Measurements from ENCODE around the gene UQCRHL. TPM values are rescaled to one million over a fixed set of nuclear protein-coding genes. Genes with fewer than 3 reads are reported as not detected.

The UQCRHL gene
- total and polyA plus RNA-seq, 10 of the 15 experiments (the other 5 are each of a cell fraction or from before 2014, with no cell fraction given), result 1.4 to 17.3 (median 5.7) TPM

DNA sequence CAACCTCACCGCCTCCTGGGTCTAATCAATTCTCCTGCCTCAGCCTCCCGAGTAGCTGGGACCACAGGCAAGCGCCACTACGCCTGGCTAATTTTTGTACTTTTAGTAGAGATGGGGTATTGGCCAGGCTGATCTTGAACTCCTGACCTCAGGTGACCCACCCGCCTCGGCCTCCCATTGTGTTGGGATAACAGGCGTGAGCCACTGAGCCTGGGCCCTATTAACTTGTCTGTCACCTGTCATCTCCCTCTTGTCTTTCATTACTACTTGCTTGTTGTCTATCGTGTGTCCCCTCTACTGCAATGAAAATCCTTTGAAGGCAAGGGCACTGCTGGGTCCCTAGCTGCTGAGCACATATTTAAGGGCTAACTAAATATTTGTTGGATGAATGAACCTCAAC lies 3.4 kb downstream of the UQCRHL start (continued):
- TF ChIP-seq, protein P1, sequence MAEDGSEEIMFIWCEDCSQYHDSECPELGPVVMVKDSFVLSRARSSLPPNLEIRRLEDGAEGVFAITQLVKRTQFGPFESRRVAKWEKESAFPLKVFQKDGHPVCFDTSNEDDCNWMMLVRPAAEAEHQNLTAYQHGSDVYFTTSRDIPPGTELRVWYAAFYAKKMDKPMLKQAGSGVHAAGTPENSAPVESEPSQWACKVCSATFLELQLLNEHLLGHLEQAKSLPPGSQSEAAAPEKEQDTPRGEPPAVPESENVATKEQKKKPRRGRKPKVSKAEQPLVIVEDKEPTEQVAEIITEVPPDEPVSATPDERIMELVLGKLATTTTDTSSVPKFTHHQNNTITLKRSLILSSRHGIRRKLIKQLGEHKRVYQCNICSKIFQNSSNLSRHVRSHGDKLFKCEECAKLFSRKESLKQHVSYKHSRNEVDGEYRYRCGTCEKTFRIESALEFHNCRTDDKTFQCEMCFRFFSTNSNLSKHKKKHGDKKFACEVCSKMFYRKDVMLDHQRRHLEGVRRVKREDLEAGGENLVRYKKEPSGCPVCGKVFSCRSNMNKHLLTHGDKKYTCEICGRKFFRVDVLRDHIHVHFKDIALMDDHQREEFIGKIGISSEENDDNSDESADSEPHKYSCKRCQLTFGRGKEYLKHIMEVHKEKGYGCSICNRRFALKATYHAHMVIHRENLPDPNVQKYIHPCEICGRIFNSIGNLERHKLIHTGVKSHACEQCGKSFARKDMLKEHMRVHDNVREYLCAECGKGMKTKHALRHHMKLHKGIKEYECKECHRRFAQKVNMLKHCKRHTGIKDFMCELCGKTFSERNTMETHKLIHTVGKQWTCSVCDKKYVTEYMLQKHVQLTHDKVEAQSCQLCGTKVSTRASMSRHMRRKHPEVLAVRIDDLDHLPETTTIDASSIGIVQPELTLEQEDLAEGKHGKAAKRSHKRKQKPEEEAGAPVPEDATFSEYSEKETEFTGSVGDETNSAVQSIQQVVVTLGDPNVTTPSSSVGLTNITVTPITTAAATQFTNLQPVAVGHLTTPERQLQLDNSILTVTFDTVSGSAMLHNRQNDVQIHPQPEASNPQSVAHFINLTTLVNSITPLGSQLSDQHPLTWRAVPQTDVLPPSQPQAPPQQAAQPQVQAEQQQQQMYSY (CRISPR knock-in tag; IDR thresholded peaks at IDR 0.05), result no peak
- TF ChIP-seq, protein P2, sequence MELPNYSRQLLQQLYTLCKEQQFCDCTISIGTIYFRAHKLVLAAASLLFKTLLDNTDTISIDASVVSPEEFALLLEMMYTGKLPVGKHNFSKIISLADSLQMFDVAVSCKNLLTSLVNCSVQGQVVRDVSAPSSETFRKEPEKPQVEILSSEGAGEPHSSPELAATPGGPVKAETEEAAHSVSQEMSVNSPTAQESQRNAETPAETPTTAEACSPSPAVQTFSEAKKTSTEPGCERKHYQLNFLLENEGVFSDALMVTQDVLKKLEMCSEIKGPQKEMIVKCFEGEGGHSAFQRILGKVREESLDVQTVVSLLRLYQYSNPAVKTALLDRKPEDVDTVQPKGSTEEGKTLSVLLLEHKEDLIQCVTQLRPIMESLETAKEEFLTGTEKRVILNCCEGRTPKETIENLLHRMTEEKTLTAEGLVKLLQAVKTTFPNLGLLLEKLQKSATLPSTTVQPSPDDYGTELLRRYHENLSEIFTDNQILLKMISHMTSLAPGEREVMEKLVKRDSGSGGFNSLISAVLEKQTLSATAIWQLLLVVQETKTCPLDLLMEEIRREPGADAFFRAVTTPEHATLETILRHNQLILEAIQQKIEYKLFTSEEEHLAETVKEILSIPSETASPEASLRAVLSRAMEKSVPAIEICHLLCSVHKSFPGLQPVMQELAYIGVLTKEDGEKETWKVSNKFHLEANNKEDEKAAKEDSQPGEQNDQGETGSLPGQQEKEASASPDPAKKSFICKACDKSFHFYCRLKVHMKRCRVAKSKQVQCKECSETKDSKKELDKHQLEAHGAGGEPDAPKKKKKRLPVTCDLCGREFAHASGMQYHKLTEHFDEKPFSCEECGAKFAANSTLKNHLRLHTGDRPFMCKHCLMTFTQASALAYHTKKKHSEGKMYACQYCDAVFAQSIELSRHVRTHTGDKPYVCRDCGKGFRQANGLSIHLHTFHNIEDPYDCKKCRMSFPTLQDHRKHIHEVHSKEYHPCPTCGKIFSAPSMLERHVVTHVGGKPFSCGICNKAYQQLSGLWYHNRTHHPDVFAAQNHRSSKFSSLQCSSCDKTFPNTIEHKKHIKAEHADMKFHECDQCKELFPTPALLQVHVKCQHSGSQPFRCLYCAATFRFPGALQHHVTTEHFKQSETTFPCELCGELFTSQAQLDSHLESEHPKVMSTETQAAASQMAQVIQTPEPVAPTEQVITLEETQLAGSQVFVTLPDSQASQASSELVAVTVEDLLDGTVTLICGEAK (IDR thresholded peaks at IDR 0.05; ENCODE audit: borderline replicate concordance), result no peak
- TF ChIP-seq NR2C1 (IDR thresholded peaks at IDR 0.05) (no peak), SIX5 (IDR thresholded peaks at IDR 0.05; ENCODE audit: low read depth, low read length, severe bottlenecking) (no peak), RAD51 (IDR thresholded peaks at IDR 0.05) (no peak), FOXK2 (IDR thresholded peaks at IDR 0.05) (no peak)
